IMR-90 (cell line): Measurements from ENCODE around the gene RHOU. TPM values are rescaled to one million over a fixed set of nuclear protein-coding genes. Genes with fewer than 3 reads are reported as not detected.

ENCODE experiments used
- ATAC-seq: fragments of 200-7000 bp; cut with Tn5 transposase; 2 replicates; pipeline ENCODE4 v1.9.1; 2020; ENCODE audit warnings: low read depth, mild to moderate bottlenecking, moderate library complexity
- BruUV-seq: library from RNA; stranded (reverse); fragments of 400-500 nt; replicated peaks from 2 replicates; lab custom pipeline; 2021; lab: Mats Ljungman, UMichigan
- CTCF ChIA-PET: fragments of 300-600 bp; formaldehyde crosslinking; extraction: SDS; loops from one replicate; lab custom pipeline; 2021; ENCODE audit warnings: antibody characterized with exemption; lab: Yijun Ruan, JAX
- POLR2A ChIA-PET: fragments of 300-600 bp; sonication (Branson Sonifier 250); formaldehyde crosslinking; loops from one replicate; lab custom pipeline; 2022; ENCODE audit warnings: antibody characterized with exemption; ENCODE audit not compliant: unreplicated experiment; lab: Charles Lee
- DNase-seq: peaks from one replicate; pipeline ENCODE4 v3.0.0; 2013
- H2AFZ ChIP-seq: replicated peaks from 2 replicates; pipeline ENCODE3; 2013; ENCODE audit warnings: low read length, mild to moderate bottlenecking; ENCODE audit not compliant: poor library complexity
- H2AK5ac ChIP-seq: 2 replicates; pipeline ENCODE4 v1.6.1; 2013; ENCODE audit warnings: low read depth, low read length, inconsistent platforms
- H2AK9ac ChIP-seq: replicated peaks from 2 replicates; pipeline ENCODE3; 2013; ENCODE audit warnings: mild to moderate bottlenecking, low read depth, low read length, moderate library complexity; ENCODE audit not compliant: poor library complexity
- H2BK120ac ChIP-seq: 2 replicates; pipeline ENCODE4 v1.6.1; 2013; ENCODE audit warnings: low read depth, low read length, inconsistent platforms
- H2BK15ac ChIP-seq: 3 replicates; pipeline ENCODE4 v1.6.1; 2013; ENCODE audit warnings: low read depth, low read length, inconsistent platforms
- H2BK20ac ChIP-seq: 2 replicates; pipeline ENCODE4 v1.6.1; 2013; ENCODE audit warnings: low read depth, mild to moderate bottlenecking, inconsistent platforms, low read length, moderate library complexity
- H2BK5ac ChIP-seq: 2 replicates; pipeline ENCODE4 v1.6.1; 2013; ENCODE audit warnings: mild to moderate bottlenecking, low read depth, low read length, inconsistent platforms; ENCODE audit not compliant: poor library complexity, severe bottlenecking
- H3K14ac ChIP-seq: replicated peaks from 2 replicates; pipeline ENCODE4 v1.6.1; 2013; ENCODE audit warnings: low read depth, low read length, inconsistent platforms
- H3K18ac ChIP-seq: 2 replicates; pipeline ENCODE4 v1.6.1; 2013; ENCODE audit warnings: low read depth, low read length, control low read depth
- H3K23ac ChIP-seq: 2 replicates; pipeline ENCODE4 v1.6.1; 2013; ENCODE audit warnings: low read depth, low read length, inconsistent platforms
- H3K27ac ChIP-seq: 2 replicates; pipeline ENCODE4 v1.5.1; 2013; ENCODE audit warnings: mild to moderate bottlenecking, control low read depth, low read length; ENCODE audit not compliant: insufficient read depth
- H3K27me3 ChIP-seq: 2 replicates; pipeline ENCODE4 v1.6.1; 2013; ENCODE audit warnings: low read length; ENCODE audit not compliant: control insufficient read depth, insufficient read depth
- H3K36me3 ChIP-seq: 2 replicates; pipeline ENCODE4 v1.6.1; 2013; ENCODE audit warnings: low read length, mixed read lengths; ENCODE audit not compliant: control insufficient read depth, insufficient read depth
- H3K4ac ChIP-seq: 2 replicates; pipeline ENCODE4 v1.6.1; 2013; ENCODE audit warnings: low read depth, low read length, inconsistent platforms
- H3K4me1 ChIP-seq: 2 replicates; pipeline ENCODE4 v1.6.1; 2013; ENCODE audit warnings: low read length, mixed read lengths; ENCODE audit not compliant: control insufficient read depth, insufficient read depth
- H3K4me2 ChIP-seq: 2 replicates; pipeline ENCODE4 v1.6.1; 2013; ENCODE audit warnings: low read depth, mild to moderate bottlenecking, control low read depth, low read length, moderate library complexity
- H3K4me3 ChIP-seq: 2 replicates; pipeline ENCODE4 v1.5.1; 2013; ENCODE audit warnings: low read depth, mild to moderate bottlenecking, control low read depth, low read length, moderate library complexity; ENCODE audit not compliant: insufficient read depth
- H3K56ac ChIP-seq: 2 replicates; pipeline ENCODE4 v1.6.1; 2013; ENCODE audit warnings: low read length, inconsistent platforms; ENCODE audit not compliant: insufficient read depth; ENCODE audit errors: extremely low read depth
- H3K79me1 ChIP-seq, 2 experiments: 2 replicates each; pipeline ENCODE4 v1.6.1; 2013; ENCODE audit warnings: low read length in 2 of 2, inconsistent platforms in 1 of 2, low read depth in 1 of 2
- H3K9ac ChIP-seq: 2 replicates; pipeline ENCODE4 v1.6.1; 2013; ENCODE audit warnings: low read depth, low read length, control low read depth
- H3K9me1 ChIP-seq: 2 replicates; pipeline ENCODE4 v1.6.1; 2013; ENCODE audit warnings: low read length, inconsistent platforms; ENCODE audit not compliant: insufficient read depth
- H3K9me3 ChIP-seq: 2 replicates; pipeline ENCODE4 v1.6.1; 2013; ENCODE audit warnings: low read length; ENCODE audit not compliant: control insufficient read depth, insufficient read depth
- H4K20me1 ChIP-seq: 2 replicates; pipeline ENCODE4 v1.6.1; 2013; ENCODE audit warnings: low read length, inconsistent platforms; ENCODE audit not compliant: insufficient read depth
- H4K5ac ChIP-seq: 2 replicates; pipeline ENCODE4 v1.6.1; 2013; ENCODE audit warnings: mild to moderate bottlenecking, low read depth, low read length, control low read depth
- H4K8ac ChIP-seq, 2 experiments: 2 replicates each; pipeline ENCODE4 v1.6.1; 2013; ENCODE audit warnings: low read depth in 2 of 2, low read length in 2 of 2, control low read depth in 1 of 2, inconsistent platforms in 1 of 2
- H4K91ac ChIP-seq: 2 replicates; pipeline ENCODE4 v1.6.1; 2013; ENCODE audit warnings: low read depth, low read length, inconsistent platforms; ENCODE audit not compliant: insufficient read depth
- CEBPB ChIP-seq: IDR thresholded peaks from 2 replicates; pipeline ENCODE4 v1.6.1; 2012; ENCODE audit warnings: low read depth, low read length, improper control_type of control experiment
- FOS ChIP-seq: fragments of 150-350 bp; IDR thresholded peaks from 2 replicates; pipeline ENCODE4 v1.6.1; 2016; ENCODE audit warnings: low read depth, low read length
- MAFK ChIP-seq: IDR thresholded peaks from 2 replicates; pipeline ENCODE4 v1.6.1; 2012; ENCODE audit warnings: low read depth, low read length, improper control_type of control experiment
- MXI1 ChIP-seq: IDR thresholded peaks from 2 replicates; pipeline ENCODE4 v1.6.1; 2012; ENCODE audit warnings: low read depth, mild to moderate bottlenecking, low read length, moderate library complexity, borderline replicate concordance
- NFE2L2 ChIP-seq: fragments of 150-350 bp; IDR thresholded peaks from 2 replicates; pipeline ENCODE4 v1.6.1; 2016; ENCODE audit warnings: low read depth, mild to moderate bottlenecking, low read length
- POLR2A ChIP-seq: IDR thresholded peaks from 2 replicates; pipeline ENCODE4 v1.6.1; 2012; ENCODE audit warnings: mild to moderate bottlenecking, low read depth, low read length
- RAD21 ChIP-seq: IDR thresholded peaks from 2 replicates; pipeline ENCODE4 v1.6.1; 2012; ENCODE audit warnings: low read length, improper control_type of control experiment
- RCOR1 ChIP-seq: IDR thresholded peaks from 2 replicates; pipeline ENCODE4 v1.6.1; 2012; ENCODE audit warnings: mild to moderate bottlenecking, low read length, improper control_type of control experiment; ENCODE audit not compliant: insufficient replicate concordance
- WGBS, 2 experiments: methylation state at CpG; one replicate each; pipeline versions ENCODE4 v1.1.5 to v1.1.7; 2013; ENCODE audit warnings: missing lambda C conversion rate in 2 of 2; ENCODE audit not compliant: insufficient read length in 1 of 2; ENCODE audit errors: extremely low coverage in 2 of 2; 5-methylcytosine and 5-hydroxymethylcytosine counted together
- dilution Hi-C: fragments of 300-500 bp; cut with HindIII; formaldehyde crosslinking; loops from one replicate; pipeline ENCODE4 v1.14.3; 2018; ENCODE audit warnings: low sequenced_read_pairs; ENCODE audit not compliant: unreplicated experiment
- in situ Hi-C: fragments of 300-500 bp; cut with MboI; formaldehyde crosslinking; loops from 3 replicates; pipeline ENCODE4 v1.14.3; 2019; ENCODE audit warnings: low sequenced_read_pairs, inconsistent platforms, mixed read lengths
- intact Hi-C: fragments of 100-400 bp; cut with micrococcal nuclease; formaldehyde crosslinking; loops from 2 replicates; pipeline ENCODE4 v1.10.0; 2022
- polyA plus RNA-seq, 3 experiments: library from polyadenylated mRNA; depleted of rRNA; stranded (reverse); fragments of >200 nt; gene quantifications; 2 replicates each; pipeline ENCODE4 v1.2.3, GENCODE V29; 2012; ENCODE audit warnings: low replicate concordance in 1 of 3
- total RNA-seq: library from RNA; depleted of rRNA; stranded (reverse); fragments of >200 nt; gene quantifications from 2 replicates; pipeline ENCODE4 v1.2.3, GENCODE V29; 2012; rRNA removed
- TF ChIP-seq, protein P1 (sequence below): fragments of 150-350 bp; IDR thresholded peaks from 2 replicates; pipeline ENCODE4 v1.6.1; 2017; ENCODE audit warnings: mild to moderate bottlenecking, antibody characterized with exemption, low read length, low read depth

RHOU gene
- total and polyA plus RNA-seq, 2 of the 4 experiments (the other 2 are of a cell fraction) = 0.44 to 0.72 TPM

- Histone ChIP-seq H2AK5ac (no peak overlapping the region), H3K4me2 (no peak overlapping the region), H3K9ac (no peak overlapping the region), H2BK15ac (no peak overlapping the region), H2BK5ac (no peak overlapping the region), H4K5ac (no peak overlapping the region), H3K23ac (no peak overlapping the region), H4K8ac (no peak overlapping the region), H3K9me3 (peaks cover 2% of the 10 kb centered on the region; the same call in 1 of the 2 replicates), H3K18ac (no peak overlapping the region), H3K36me3 (no peaks in the 10 kb centered on the region), H2BK120ac (no peak overlapping the region), H3K4ac (no peak overlapping the region), H3K4me3 (no peak overlapping the region), H4K91ac (no peak overlapping the region), H2AK9ac (no peak overlapping the region), H3K9me1 (no peaks in the 10 kb centered on the region), H2AFZ (no peak overlapping the region), H3K27me3 (peaks cover 6% of the 10 kb centered on the region), H2BK20ac (no peak overlapping the region), H3K56ac (no peak overlapping the region), H4K20me1 (no peaks in the 10 kb centered on the region), H3K4me1 (no peaks in the 10 kb centered on the region), H3K27ac (no peak overlapping the region), H3K14ac (no peak overlapping the region), H3K79me1 (no peaks in the 10 kb centered on the region)
- ATAC-seq = no peak
- TF ChIP-seq RAD21 (no peak), MAFK (no peak), CEBPB (no peak), RCOR1 (no peak), POLR2A (no peak), NFE2L2 (no peak), MXI1 (no peak), FOS (no peak)
- TF ChIP-seq, protein P1, sequence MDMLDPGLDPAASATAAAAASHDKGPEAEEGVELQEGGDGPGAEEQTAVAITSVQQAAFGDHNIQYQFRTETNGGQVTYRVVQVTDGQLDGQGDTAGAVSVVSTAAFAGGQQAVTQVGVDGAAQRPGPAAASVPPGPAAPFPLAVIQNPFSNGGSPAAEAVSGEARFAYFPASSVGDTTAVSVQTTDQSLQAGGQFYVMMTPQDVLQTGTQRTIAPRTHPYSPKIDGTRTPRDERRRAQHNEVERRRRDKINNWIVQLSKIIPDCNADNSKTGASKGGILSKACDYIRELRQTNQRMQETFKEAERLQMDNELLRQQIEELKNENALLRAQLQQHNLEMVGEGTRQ = no peak
- intact Hi-C loops (no loop called here), dilution Hi-C loops (no loop called here), in situ Hi-C loops (no loop called here)
- POLR2A ChIA-PET = no interaction called here
- no TSS peak for BruUV-seq
- CTCF ChIA-PET = no interaction called here
- WGBS, 2 experiments = no CpG with 5 or more reads among the region's 4 CpGs
- DNase-seq = no peak
Measured at GRCh38 chr1:228795596-228795995, 60.3 kb downstream of the RHOU start.

Other genes starting within 250 kb of the RHOU start
- 13.6 and 14.0 TPM in 2 replicates for gene RNF187, start 248.1 kb upstream of the RHOU start, total RNA-seq
- 55.4 and 60.2 TPM in 2 replicates for gene RNF187, start 248.1 kb upstream of the RHOU start, polyA plus RNA-seq (2012; rRNA removed)